NOMO-1 treated with dmso at 0.1 percent for 144 hours (cell line): Measurements from ENCODE around the gene ZRANB1.
"Not testable (repeated sequence)": the region's sequence is repeated elsewhere in the genome, so short reads cannot be mapped to it uniquely, and the experiment has no call there.

Experiments used
- DNase-seq: peaks from one replicate; lab custom pipeline; 2025; ENCODE audit not compliant: unreplicated experiment; lab: John Stamatoyannopoulos, UW

The ZRANB1 gene

DNA sequence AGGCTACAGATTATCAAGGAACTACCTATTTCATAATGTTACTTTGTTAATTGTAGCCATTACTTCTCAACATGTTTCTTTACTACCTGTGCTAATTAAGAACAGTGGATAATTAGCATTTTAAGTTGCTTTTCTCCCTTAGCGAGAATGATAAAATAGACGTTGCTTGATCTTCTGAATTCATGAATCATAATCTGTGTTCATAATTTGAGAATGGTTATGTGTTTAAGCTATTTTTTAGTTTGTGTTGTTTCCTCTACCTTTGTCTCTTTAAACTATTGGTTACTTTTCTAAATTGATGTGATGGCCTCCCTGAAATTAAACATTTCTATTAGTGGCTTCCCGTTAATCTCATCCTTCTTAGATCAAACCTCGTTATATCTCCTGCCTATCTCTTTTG lies at the start of gene ZRANB1:
TSS of gene ZRANB1 (plus strand) at position 301 of the 400 bp plus-strand sequence. CDS start 371 bp downstream, outside the sequence.
- no peak for DNase-seq

DNA sequence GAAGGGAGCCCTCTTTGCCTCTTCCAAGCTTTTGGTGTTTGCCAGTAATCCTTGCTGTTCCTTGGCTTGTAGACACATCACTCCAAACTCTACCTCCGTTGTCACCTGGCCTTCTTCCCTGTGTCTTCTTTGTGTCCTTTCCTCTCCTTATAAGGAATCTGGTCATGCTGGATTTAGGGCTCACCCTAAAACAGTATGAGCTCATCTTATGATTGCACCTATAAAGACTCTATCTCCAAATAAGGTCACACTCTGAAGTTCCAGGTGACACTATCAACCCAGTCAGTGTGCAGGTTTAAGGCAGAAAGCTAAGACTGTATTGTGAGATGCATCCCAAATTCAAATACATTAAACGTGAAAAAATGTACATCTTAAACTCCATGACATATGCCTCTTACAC lies 49.0 kb upstream of the ZRANB1 start:
- no peak for DNase-seq

DNA sequence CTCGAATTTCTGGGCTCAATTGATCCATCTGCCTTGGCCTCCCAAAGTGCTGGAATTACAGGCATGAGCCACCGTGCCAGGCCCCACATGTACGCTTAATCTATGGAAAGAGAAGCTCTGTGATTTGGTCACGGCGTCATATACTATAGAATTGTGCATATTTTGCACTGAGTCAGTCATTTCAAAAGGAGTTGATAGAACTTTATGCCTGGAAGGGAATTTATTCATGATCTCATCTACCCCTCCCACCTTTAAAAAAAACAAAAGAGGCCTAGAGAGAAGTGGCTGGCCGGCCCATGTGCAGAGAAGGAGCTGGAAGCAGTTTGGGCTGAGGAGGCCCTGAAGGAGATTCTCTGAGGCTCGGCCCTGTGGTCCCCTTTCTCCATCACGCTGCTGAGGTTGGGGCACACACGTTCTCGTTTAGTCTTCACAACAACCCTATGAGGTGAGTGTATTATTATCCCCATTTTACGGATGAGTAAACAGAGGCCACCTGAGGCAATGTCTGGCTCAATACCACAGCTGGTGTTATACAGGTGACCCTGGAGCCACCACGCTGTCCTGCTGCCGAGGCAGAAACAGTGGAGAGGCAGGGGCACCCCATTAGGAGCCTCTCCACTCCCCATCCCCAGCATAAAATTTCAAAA lies 47.2 kb upstream of the ZRANB1 start:
- no peak for DNase-seq

DNA sequence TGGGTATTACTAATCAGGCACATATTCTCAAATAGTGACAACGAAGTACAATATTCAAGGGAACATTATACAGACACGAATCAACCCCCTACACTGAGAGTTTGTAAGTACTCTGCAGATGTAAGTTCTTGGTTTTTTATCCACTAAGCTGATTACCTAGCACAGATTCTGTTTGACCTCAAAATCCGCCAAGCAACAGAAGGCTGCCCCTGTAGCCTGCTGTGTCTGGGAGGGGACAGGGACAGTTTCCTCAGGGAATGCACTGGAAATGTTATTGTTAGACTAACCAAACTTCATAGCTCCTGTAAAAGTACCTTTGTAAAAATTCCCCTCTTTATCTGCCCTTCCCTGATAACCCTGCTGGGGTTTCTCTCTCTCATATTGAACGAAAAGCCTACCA lies 45.2 kb upstream of the ZRANB1 start:
- no peak for DNase-seq

DNA sequence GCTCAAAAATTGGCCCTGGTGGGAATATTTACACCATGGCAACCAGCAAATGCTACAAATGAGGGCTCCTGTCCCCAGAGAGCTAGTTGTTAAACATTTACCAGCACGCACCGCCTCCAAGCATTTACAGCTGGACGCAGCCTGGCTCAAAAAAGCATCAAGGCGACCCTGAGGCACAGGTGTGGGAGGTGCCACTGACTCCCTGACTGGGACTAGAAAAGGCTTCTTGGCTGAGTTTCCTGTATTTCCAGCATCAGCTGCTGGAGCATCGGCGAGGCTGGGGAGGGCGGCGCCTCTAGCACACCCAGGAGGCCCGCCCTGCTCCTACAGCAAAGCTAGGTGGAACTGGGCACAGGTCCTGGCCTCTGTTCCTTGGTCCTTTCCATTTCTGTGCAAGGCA lies 43.5 kb upstream of the ZRANB1 start:
- DNase-seq: no peak

DNA sequence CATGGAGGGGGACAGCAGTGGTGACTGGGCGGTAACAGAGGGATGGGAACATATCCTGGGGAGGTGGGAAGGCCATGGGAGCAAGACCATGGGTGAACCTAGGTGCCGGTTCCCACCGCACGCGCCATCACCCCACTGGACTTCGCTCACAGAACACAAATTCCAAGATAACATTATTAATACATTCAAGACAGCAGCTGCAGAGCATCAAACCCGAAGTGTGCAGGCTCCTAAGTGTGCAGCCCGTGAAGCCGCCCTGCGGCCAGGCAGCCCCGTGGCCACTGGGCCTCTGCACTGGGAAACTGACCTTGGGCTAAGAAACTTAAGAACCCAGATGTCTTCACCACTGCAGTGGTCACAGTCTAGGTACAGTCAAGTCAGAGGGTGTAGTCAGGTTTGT lies 42.8 kb upstream of the ZRANB1 start:
- no peak for DNase-seq

DNA sequence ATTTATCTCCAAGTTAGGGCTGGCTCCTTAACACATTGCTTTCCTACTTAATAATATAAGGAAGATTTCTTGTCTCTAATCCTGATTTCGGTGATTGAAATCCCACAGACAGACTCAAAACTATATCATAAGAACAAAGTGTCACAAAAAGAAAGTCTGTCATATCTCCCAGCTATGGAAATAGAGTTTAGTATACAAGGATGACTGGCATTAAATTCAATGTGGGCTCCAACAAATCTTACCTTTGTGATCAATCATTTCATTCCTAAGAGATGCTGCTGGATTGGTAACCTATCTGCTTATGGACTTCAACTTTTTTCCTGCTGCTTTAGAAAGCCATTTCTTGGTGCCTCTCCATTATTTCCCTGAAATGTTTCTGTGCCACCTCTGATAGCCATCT lies 39.5 kb upstream of the ZRANB1 start:
- no peak for DNase-seq

DNA sequence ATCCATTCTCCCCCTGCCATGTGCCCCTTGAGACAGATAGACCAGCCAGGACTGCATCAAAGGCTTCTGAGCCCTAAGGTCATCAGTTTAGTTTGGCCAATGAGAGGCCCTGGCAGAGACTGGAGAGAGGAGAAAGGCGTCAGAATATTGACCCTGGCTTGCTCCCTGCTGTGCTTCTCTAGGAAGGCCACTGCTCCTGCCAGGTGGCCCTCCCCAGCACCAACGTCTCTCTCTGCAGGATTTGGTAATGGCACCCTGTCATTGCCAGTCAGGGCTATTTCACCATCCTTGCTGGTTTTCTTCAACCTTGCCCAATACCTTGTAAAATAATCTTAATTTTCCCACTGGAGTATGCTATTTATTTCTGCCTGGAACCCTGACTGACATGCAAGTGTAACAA lies 38.8 kb upstream of the ZRANB1 start:
- no peak for DNase-seq

DNA sequence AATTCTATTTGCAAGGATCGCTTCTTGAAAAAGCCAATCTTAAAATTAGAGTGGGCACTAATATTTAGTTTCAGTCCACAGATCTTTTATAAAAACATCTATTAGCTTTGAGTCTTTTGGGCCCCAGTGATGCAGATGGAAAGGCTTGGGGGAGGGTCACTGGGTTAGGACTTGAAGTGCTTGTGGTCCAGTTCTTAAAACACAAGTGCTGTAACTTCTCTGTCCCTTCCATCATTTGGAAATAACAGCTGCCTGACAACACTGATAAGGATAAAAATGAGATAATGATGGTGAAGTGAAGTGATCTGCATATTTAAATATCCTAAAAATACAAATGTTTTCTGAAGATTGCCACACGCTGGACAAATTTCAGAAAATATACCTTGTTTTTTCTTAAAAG lies 37.1 kb upstream of the ZRANB1 start:
- no peak for DNase-seq

DNA sequence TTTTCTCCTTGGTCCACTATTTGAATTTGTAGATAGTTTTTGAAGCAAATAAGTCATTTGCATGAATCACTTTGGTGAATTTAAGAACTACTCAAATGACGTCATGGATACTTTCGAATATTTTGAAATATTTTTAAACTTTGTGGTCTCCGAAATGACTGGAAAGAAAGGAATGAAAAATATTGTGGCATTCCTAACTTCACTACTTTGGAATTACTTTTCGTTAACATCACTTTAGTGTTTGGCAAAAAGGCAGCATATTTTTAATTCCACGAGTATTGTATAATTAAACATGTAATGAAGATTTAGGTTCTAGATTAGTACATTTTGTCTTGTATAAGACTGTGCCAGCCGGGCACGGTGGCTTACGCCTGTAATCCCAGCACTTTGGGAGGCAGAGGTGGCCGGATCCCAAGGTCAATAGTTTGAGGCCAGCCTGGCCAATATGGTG lies 35.3 kb upstream of the ZRANB1 start:
- DNase-seq: no peak

DNA sequence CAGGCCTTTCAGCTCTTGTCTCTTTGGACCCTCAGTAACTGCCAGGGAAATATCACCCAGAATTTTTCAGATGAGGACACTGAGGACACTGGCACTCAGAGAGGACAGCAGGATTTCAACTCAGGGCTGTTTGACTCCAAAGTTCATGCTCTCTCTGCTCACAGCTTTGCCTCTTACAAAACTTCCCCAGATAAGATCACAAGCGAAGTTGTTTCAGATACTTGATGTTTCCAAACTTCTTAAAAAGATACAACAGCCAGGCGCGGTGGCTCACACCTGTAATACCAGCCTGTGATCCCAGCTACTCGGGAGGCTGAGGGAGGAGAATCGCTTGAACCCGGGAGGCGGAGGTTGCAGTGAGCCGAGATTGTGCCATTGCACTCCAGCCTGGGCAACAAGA lies 32.4 kb upstream of the ZRANB1 start:
- no peak for DNase-seq

DNA sequence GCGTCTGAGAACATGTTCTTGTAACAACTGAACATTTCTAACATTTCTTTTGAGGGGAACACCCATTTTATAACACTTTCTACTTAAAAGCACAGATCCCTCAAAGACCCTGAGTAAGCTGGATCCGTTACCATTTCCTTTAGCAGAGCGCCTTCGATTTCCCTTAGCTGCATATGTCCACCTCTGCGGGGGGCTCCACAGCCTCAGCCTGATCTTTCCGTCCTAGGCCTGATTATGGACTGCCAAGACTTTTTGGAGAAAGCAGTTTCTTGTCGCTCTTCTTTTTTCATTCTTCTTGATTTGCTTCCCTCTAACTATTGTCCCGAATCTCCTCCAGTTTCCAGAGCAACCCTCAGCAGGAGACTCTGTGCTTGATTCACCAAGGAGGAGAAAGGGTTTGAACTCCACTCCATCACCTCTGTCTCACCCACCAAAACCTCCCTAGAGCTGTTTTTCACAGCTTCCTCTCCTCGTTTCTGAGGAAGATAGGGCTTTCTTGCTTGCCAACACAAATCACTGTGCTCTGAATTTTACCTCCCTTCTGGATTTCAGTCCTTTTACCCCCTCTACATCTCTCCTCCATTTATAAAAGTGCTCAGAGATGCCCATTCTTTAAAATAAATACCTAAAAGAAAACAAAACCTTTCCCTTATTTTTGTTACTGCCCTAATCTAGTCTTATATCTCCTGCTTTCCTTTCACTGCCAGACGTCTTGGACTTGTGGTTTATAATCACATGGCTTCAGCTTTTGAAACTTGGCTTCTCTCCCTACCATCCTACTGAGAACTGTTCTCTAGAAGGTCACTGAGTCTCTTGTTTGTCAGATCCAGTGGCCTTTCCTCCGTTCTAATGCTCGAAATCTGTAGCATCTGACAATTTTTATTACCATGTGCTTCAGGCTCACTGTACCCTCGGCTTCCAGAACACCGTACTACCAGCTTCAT lies 30.5 kb upstream of the ZRANB1 start:
- no peak for DNase-seq

DNA sequence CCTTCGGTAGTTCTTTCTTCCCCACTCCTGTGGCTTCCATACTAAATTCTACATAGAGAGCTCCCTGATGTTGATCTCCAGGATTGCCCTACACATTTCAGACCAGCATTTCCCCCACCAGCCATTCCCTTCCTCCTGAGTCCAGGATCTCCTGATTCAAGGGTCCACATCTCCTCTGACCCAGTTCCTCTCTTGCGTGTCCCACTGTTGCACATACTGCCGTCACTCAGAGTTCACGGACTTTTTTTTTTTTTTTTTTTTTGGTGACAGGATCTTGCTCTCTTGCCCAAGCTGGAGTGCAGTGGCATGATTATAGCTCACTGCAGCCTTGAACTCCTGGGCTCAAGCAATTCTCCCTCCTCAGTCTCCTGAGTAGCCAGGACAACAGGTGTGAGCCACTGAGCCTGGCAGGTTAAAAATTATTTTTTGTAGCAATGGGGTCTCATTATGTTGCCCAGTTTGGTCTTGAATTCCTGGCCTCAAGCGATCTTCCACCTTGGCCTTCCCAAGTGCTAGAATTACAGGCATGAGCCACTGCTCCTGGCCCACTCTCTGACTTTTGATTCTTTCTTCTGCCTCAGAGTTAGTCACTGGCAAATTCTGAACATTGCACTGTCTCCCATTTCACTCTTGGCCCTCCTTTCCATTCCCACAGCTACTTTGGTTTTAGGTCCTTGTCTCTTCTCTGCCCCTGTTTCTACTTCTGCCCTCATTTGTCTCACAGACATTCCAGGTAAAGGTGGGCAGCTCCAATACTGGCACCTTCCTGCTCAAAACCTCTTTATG lies 29.6 kb upstream of the ZRANB1 start:
- no peak for DNase-seq

DNA sequence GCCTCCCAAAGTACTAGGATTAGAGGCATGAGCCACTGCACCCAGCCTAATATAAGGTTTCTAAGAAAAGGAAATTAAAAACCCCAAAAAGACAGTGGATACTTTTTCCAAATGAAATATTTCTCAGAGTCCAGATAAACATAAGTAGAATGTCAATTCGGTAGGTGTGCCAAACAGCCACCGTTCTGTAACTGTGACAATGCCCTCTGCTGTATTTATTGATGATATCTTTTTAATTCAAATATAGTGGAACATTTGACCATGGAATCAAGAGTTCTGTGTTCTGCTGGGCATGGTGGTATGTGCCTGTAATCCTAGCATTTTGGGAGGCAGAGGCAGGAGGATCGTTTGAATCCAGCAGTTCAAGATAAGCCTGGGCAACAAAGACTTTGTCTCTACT lies 28.8 kb upstream of the ZRANB1 start:
- no peak for DNase-seq

DNA sequence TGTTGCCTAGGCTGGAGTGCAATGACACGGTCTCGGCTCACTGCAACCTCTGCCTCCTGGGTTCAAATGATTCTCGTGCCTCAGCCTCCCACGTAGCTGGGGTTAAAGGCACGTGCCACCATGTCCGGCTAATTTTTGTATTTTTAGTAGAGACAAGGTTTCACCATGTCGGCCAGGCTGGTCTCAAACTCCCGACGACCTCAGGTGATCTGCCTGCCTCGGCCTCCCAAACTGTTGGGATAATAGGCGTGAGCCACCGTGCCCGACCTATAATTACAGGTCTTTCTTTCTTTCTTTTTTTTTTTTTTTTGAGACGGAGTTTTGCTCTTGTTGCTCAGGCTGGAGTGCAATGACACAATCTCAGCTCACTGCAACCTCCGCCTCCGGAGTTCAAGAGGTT lies 27.5 kb upstream of the ZRANB1 start:
- DNase-seq: not testable (repeated sequence)

DNA sequence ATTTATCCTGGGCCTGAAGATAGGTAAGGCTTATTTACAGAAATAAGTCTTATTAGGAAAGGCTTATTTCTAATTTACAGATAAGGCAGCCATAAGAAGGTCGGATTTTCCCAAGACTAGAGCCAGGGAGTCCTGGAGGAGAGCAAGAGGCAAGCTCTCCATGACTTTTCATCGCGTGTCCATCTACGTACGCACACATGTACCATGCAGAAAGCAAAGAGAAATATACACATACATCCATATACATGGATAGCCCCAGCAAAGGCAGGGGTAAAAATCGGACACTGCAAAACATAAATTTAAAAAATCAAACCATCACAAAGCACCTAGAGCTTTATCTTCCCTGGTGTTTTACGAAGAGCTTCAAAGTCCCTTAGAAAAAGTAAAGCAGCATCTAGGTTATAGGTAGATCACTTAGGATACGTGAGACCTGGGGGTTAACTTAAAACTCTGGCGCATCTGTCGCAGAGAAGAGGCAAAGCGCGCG lies 25.8 kb upstream of the ZRANB1 start:
- DNase-seq: no peak

DNA sequence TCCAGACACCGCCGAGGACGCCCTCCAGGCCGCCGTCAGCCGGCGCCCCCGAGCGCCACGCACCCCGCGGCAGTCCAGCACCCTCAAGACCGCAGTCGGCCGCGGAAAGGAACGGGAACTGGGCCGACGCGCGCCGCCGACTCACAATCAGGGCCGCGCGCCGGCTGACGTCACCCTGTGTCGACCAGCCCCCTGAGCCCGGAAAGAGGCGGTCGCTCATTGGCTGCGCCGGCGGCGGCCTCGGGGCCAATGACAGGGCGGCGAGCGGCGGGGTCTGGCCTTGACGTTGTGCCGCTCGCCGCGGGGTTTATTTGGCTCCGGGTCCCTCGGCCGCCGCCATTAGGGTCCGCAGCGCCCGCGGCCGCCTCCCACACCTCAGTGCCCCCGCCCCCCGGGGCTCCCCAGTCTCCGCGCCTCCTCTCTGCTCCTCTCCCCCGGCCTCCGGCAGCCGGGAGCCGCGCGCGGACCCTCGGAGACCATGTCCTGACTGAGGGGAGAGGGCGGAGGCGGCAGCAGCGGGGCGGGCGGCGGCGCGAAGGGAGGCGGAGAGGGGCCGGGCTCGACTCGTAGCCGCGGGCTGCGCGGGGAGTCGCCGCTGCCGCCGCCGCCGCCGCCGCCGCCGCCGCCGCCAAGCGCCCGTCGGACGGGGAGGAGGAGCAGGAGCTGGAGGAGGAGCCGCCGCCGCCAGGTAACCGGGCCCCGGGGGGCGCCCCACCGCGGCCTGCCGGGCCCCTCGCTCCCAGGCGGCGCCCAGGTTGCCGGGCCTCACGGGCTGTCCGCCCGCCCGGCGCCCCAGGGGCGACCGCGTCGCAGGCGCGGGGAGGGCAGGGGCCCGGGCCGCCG lies 25.1 kb upstream of the ZRANB1 start:
- DNase-seq: peak; percentile 95

DNA sequence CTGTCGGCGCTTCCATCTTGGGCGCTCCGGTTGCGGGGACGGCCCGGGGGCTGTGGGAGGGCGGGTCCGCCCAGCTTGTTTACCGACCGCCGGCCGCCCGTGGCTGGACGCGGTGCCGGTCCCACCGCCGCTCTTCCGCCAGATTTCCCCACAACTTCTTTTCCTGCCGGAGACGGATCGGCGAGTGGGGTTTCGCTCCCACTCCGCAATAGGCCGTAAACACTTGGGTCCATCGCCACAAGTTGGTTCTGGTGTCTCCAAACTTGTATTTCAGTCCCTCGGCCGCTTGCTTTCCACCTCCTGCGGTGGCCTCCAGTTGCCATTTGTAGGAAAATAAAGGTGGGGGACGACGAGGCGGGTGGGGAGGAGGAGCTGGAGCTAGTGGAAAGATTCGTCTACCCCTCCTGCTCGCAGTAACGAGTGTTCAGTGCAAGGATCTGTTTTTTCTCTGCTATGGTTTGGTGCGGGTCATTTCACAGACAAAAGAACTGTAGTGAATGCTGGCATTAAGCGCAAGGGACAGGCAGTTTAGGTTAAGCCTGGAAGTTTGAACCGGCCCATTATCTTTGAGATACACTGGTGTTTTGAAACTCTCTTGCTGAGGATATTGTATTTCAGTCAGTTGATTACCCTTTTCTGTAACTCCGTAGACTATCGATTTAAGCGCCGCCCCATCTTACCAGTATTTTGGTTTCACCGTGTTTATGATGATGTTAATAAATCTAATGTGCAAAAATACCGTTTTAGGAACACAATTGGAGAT lies 24.3 kb upstream of the ZRANB1 start:
- peak; percentile 17 for DNase-seq

DNA sequence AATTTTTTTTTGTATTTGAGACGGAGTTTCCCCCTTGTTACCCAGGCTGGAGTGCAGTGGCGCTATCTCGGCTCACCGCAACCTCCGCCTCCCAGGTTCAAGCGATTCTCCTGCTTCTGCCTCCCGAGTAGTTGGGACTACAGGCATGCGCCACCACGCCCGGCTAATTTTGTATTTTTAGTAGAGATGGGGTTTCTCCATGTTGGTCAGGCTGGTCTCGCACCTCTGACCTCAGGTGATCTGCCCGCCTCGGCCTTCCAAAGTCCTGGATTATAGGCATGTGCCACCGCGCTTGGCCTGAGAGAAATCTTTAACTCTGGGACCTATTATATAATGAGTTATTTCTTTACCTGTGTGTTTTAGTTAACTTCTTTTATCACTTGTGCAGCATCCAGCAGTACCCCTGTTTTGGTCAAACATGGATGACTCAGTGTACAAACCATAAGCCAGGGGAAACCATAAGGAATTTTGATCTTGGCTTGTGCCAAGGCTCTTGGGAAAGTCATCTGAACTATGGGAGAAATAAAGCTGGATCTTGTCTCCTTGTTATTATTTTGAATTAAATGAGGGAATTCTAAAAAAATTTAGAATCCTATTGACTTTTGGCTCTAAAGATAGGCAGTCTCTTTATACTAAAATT lies 23.6 kb upstream of the ZRANB1 start:
- no peak for DNase-seq
